GM23338 (cell line): ENCODE results near the gene REEP1. TPM values are rescaled to one million over a fixed set of nuclear protein-coding genes. Genes with fewer than 3 reads are reported as not detected.

Source experiments
- ATAC-seq: fragments of 200-7000 bp; cut with Tn5 transposase; 3 replicates; pipeline ENCODE4 v1.9.1; 2020
- DNase-seq: peaks from one replicate; pipeline ENCODE4 v3.0.0-alpha.2; 2015; ENCODE audit warnings: low spot score
- H2AFZ ChIP-seq: fragments of 200-600 bp; sonication (generic); 2 replicates; pipeline ENCODE4 v1.8.0; 2016; ENCODE audit warnings: antibody characterized with exemption, mild to moderate bottlenecking, moderate library complexity
- H3F3A ChIP-seq: fragments of 200-600 bp; sonication (generic); replicated peaks from 2 replicates; pipeline ENCODE4 v1.8.0; 2017; ENCODE audit warnings: antibody characterized with exemption, mixed run types, low read depth
- H3K27ac ChIP-seq: fragments of 200-600 bp; sonication (generic); 2 replicates; pipeline ENCODE4 v1.6.1; 2016; ENCODE audit warnings: low read depth
- H3K27me3 ChIP-seq: fragments of 200-600 bp; sonication (generic); 2 replicates; pipeline ENCODE4 v1.8.0; 2016; ENCODE audit warnings: mild to moderate bottlenecking, mixed run types, moderate library complexity; ENCODE audit not compliant: insufficient read depth
- H3K36me3 ChIP-seq: fragments of 200-600 bp; sonication (generic); 2 replicates; pipeline ENCODE4 v1.8.0; 2016; ENCODE audit warnings: mild to moderate bottlenecking; ENCODE audit not compliant: insufficient read depth
- H3K4me1 ChIP-seq: fragments of 200-600 bp; sonication (generic); 2 replicates; pipeline ENCODE4 v1.8.0; 2016; ENCODE audit warnings: mild to moderate bottlenecking, moderate library complexity; ENCODE audit not compliant: insufficient read depth
- H3K4me2 ChIP-seq: fragments of 200-600 bp; sonication (generic); 2 replicates; pipeline ENCODE4 v1.7.1; 2017; ENCODE audit warnings: mixed run types
- H3K4me3 ChIP-seq: fragments of 200-600 bp; sonication (generic); 2 replicates; pipeline ENCODE4 v1.6.1; 2016; ENCODE audit warnings: mixed run types
- H3K79me2 ChIP-seq: fragments of 200-600 bp; sonication (generic); replicated peaks from 2 replicates; pipeline ENCODE4 v1.8.0; 2017; ENCODE audit warnings: mild to moderate bottlenecking; ENCODE audit not compliant: insufficient read depth
- H3K9me2 ChIP-seq: fragments of 200-600 bp; sonication (generic); 2 replicates; pipeline ENCODE4 v1.8.0; 2017; ENCODE audit not compliant: insufficient read depth
- H4K20me1 ChIP-seq: fragments of 200-600 bp; sonication (generic); replicated peaks from 2 replicates; pipeline ENCODE4 v1.8.0; 2017; ENCODE audit warnings: mild to moderate bottlenecking; ENCODE audit not compliant: insufficient read depth
- H3K27ac Mint-ChIP-seq: 2 replicates; pipeline ENCODE4 v1.8.0; 2020; ENCODE audit warnings: inconsistent platforms, mild to moderate bottlenecking, moderate library complexity, mixed read lengths
- H3K27me3 Mint-ChIP-seq: 3 replicates; pipeline ENCODE4 v1.8.0; 2022; ENCODE audit warnings: low read depth, mild to moderate bottlenecking, moderate library complexity, mixed read lengths, inconsistent platforms; ENCODE audit not compliant: insufficient read depth, poor library complexity
- H3K36me3 Mint-ChIP-seq: 3 replicates; pipeline ENCODE4 v1.8.0; 2021; ENCODE audit warnings: low read depth, mild to moderate bottlenecking, inconsistent platforms, moderate library complexity, mixed read lengths
- H3K4me1 Mint-ChIP-seq: 3 replicates; pipeline ENCODE4 v1.8.0; 2020; ENCODE audit warnings: mild to moderate bottlenecking, inconsistent platforms, mixed read lengths
- H3K4me3 Mint-ChIP-seq: 3 replicates; pipeline ENCODE4 v1.8.0; 2021; ENCODE audit warnings: moderate library complexity, mild to moderate bottlenecking, inconsistent platforms, mixed read lengths
- H3K9me3 Mint-ChIP-seq: 3 replicates; pipeline ENCODE4 v1.8.0; 2020; ENCODE audit warnings: moderate library complexity, mild to moderate bottlenecking, inconsistent platforms, mixed read lengths
- CREB1 ChIP-seq: fragments of 250-450 bp; sonication (Bioruptor Pico); IDR thresholded peaks from 2 replicates; pipeline ENCODE4 v1.5.0; 2020; ENCODE audit warnings: low read depth, mild to moderate bottlenecking, moderate library complexity
- ETS1 ChIP-seq: IDR thresholded peaks from 2 replicates; pipeline ENCODE4 v1.6.1; 2016; ENCODE audit warnings: antibody characterized with exemption
- EZH2 ChIP-seq: fragments of 200-600 bp; sonication (generic); IDR thresholded peaks from one replicate; pipeline ENCODE4 v1.8.0; 2017; ENCODE audit warnings: antibody characterized with exemption, mild to moderate bottlenecking, low read depth; ENCODE audit not compliant: unreplicated experiment
- EZH2phosphoT487 ChIP-seq: fragments of 200-600 bp; sonication (generic); IDR thresholded peaks from one replicate; pipeline ENCODE4 v1.8.1; 2018; ENCODE audit warnings: antibody characterized with exemption; ENCODE audit not compliant: unreplicated experiment
- JUNB ChIP-seq: IDR thresholded peaks from one replicate; pipeline ENCODE4 v1.6.1; 2016; ENCODE audit warnings: antibody characterized with exemption; ENCODE audit not compliant: unreplicated experiment
- NANOG ChIP-seq: IDR thresholded peaks from 2 replicates; pipeline ENCODE4 v1.6.1; 2016; ENCODE audit warnings: antibody characterized with exemption, borderline replicate concordance
- POLR2AphosphoS5 ChIP-seq: IDR thresholded peaks from 2 replicates; pipeline ENCODE4 v1.6.1; 2016; ENCODE audit warnings: antibody characterized with exemption, low read depth
- STAT1 ChIP-seq: IDR thresholded peaks from one replicate; pipeline ENCODE4 v1.6.1; 2016; ENCODE audit warnings: antibody characterized with exemption; ENCODE audit not compliant: unreplicated experiment
- ZNF114 ChIP-seq: fragments of 250-450 bp; sonication (Bioruptor Pico); IDR thresholded peaks from 2 replicates; pipeline ENCODE4 v1.5.0; 2020; ENCODE audit warnings: mild to moderate bottlenecking, moderate library complexity
- ZNF331 ChIP-seq: fragments of 250-450 bp; sonication (Bioruptor Pico); IDR thresholded peaks from 2 replicates; pipeline ENCODE4 v1.5.0; 2020; ENCODE audit warnings: low read depth, mild to moderate bottlenecking, moderate library complexity
- polyA plus RNA-seq: library from polyadenylated mRNA; unstranded; fragments of >200 nt; fragmentation: Nextera tagmentation; extraction: Ambion mirVana; gene quantifications from 2 replicates; pipeline ENCODE4 v1.2.1, GENCODE V29; 2016
- total RNA-seq: library from RNA; depleted of rRNA; stranded (reverse); fragments of >200 nt; shearing (Covaris generic); gene quantifications from 2 replicates; pipeline ENCODE4 v1.2.3, GENCODE V29; 2014
- TF ChIP-seq, protein P1 (sequence below): fragments of 250-450 bp; sonication (Bioruptor Pico); IDR thresholded peaks from 2 replicates; pipeline ENCODE4 v1.5.0; 2020; ENCODE audit warnings: mild to moderate bottlenecking, moderate library complexity
- TF ChIP-seq, protein P2 (sequence below), 2 experiments: fragments of 200-600 bp in 1 of 2; sonication (generic) in 1 of 2; conservative IDR thresholded peaks; 2 replicates each; pipeline versions ENCODE4 v1.5.1 to v1.6.1; 2016 to 2017; ENCODE audit warnings: antibody characterized with exemption in 2 of 2, low read depth in 2 of 2, mild to moderate bottlenecking in 2 of 2, moderate library complexity in 1 of 2

The REEP1 gene
- total and polyA plus RNA-seq, 2 experiments from 2014 or later = 1.6 to 1.8 TPM

GRCh38 chr2:86243272-86243671 lies 94.2 kb downstream of the REEP1 start (continued):
- TF ChIP-seq, protein P1, sequence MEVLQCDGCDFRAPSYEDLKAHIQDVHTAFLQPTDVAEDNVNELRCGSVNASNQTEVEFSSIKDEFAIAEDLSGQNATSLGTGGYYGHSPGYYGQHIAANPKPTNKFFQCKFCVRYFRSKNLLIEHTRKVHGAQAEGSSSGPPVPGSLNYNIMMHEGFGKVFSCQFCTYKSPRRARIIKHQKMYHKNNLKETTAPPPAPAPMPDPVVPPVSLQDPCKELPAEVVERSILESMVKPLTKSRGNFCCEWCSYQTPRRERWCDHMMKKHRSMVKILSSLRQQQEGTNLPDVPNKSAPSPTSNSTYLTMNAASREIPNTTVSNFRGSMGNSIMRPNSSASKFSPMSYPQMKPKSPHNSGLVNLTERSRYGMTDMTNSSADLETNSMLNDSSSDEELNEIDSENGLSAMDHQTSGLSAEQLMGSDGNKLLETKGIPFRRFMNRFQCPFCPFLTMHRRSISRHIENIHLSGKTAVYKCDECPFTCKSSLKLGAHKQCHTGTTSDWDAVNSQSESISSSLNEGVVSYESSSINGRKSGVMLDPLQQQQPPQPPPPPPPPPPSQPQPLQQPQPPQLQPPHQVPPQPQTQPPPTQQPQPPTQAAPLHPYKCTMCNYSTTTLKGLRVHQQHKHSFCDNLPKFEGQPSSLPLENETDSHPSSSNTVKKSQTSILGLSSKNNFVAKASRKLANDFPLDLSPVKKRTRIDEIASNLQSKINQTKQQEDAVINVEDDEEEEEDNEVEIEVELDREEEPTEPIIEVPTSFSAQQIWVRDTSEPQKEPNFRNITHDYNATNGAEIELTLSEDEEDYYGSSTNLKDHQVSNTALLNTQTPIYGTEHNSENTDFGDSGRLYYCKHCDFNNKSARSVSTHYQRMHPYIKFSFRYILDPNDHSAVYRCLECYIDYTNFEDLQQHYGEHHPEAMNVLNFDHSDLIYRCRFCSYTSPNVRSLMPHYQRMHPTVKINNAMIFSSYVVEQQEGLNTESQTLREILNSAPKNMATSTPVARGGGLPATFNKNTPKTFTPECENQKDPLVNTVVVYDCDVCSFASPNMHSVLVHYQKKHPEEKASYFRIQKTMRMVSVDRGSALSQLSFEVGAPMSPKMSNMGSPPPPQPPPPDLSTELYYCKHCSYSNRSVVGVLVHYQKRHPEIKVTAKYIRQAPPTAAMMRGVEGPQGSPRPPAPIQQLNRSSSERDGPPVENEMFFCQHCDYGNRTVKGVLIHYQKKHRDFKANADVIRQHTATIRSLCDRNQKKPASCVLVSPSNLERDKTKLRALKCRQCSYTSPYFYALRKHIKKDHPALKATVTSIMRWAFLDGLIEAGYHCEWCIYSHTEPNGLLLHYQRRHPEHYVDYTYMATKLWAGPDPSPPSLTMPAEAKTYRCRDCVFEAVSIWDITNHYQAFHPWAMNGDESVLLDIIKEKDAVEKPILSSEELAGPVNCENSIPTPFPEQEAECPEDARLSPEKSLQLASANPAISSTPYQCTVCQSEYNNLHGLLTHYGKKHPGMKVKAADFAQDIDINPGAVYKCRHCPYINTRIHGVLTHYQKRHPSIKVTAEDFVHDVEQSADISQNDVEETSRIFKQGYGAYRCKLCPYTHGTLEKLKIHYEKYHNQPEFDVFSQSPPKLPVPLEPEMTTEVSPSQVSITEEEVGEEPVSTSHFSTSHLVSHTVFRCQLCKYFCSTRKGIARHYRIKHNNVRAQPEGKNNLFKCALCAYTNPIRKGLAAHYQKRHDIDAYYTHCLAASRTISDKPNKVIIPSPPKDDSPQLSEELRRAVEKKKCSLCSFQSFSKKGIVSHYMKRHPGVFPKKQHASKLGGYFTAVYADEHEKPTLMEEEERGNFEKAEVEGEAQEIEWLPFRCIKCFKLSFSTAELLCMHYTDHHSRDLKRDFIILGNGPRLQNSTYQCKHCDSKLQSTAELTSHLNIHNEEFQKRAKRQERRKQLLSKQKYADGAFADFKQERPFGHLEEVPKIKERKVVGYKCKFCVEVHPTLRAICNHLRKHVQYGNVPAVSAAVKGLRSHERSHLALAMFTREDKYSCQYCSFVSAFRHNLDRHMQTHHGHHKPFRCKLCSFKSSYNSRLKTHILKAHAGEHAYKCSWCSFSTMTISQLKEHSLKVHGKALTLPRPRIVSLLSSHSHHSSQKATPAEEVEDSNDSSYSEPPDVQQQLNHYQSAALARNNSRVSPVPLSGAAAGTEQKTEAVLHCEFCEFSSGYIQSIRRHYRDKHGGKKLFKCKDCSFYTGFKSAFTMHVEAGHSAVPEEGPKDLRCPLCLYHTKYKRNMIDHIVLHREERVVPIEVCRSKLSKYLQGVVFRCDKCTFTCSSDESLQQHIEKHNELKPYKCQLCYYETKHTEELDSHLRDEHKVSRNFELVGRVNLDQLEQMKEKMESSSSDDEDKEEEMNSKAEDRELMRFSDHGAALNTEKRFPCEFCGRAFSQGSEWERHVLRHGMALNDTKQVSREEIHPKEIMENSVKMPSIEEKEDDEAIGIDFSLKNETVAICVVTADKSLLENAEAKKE (CRISPR knock-in tag) = no peak
- TF ChIP-seq ZNF331 (CRISPR knock-in tag) = no peak

- Mint-ChIP-seq H3K27me3 (peaks cover 8% of the 10 kb centered on the region), H3K4me3 (no peak overlapping the region), H3K4me1 (peaks cover 10% of the 10 kb centered on the region; the same call in 2 of the 3 replicates), H3K9me3 (peaks cover 4% of the 10 kb centered on the region; the same call in 2 of the 3 replicates), H3K27ac (no peak overlapping the region), H3K36me3 (no peaks in the 10 kb centered on the region; the same call in 2 of the 3 replicates)
- no peak overlapping the region for H3K27ac ChIP-seq
- no peaks in the 10 kb centered on the region for H3K4me1 ChIP-seq
- no peak for ATAC-seq
- H3K27me3 ChIP-seq = no peaks in the 10 kb centered on the region
- H3F3A ChIP-seq = no peaks in the 10 kb centered on the region
- no peak overlapping the region for H3K4me3 ChIP-seq
- no peak for DNase-seq
- H3K4me2 ChIP-seq = no peak overlapping the region
- H3K79me2 ChIP-seq = no peaks in the 10 kb centered on the region
- no peaks in the 10 kb centered on the region for H3K9me2 ChIP-seq
- no peak overlapping the region for H2AFZ ChIP-seq
- H3K36me3 ChIP-seq = no peaks in the 10 kb centered on the region
- H4K20me1 ChIP-seq = no peaks in the 10 kb centered on the region
- TF ChIP-seq, protein P2, sequence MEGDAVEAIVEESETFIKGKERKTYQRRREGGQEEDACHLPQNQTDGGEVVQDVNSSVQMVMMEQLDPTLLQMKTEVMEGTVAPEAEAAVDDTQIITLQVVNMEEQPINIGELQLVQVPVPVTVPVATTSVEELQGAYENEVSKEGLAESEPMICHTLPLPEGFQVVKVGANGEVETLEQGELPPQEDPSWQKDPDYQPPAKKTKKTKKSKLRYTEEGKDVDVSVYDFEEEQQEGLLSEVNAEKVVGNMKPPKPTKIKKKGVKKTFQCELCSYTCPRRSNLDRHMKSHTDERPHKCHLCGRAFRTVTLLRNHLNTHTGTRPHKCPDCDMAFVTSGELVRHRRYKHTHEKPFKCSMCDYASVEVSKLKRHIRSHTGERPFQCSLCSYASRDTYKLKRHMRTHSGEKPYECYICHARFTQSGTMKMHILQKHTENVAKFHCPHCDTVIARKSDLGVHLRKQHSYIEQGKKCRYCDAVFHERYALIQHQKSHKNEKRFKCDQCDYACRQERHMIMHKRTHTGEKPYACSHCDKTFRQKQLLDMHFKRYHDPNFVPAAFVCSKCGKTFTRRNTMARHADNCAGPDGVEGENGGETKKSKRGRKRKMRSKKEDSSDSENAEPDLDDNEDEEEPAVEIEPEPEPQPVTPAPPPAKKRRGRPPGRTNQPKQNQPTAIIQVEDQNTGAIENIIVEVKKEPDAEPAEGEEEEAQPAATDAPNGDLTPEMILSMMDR (conservative IDR thresholded peaks at IDR 0.05; ENCODE audit: low read depth in 2 of 2) = no peak
- TF ChIP-seq ZNF331 (CRISPR knock-in tag) (no peak), JUNB (no peak), CREB1 (CRISPR knock-in tag) (no peak), ETS1 (no peak), NANOG (no peak), POLR2AphosphoS5 (no peak), ZNF114 (CRISPR knock-in tag) (no peak), EZH2phosphoT487 (no peak), STAT1 (no peak), EZH2 (no peak)
These were observed 95.8 kb downstream of the REEP1 start for GRCh38 chr2:86241611-86242010.
